HG02943 (cell line): ENCODE data around the gene ACER3.

Source experiments
- ATAC-seq: cut with Tn5 transposase; IDR thresholded peaks from one replicate; pipeline ENCODE4 v1.9.1; 2021; ENCODE audit warnings: mild to moderate bottlenecking, low read depth, moderate library complexity; ENCODE audit not compliant: unreplicated experiment

ACER3 gene

DNA sequence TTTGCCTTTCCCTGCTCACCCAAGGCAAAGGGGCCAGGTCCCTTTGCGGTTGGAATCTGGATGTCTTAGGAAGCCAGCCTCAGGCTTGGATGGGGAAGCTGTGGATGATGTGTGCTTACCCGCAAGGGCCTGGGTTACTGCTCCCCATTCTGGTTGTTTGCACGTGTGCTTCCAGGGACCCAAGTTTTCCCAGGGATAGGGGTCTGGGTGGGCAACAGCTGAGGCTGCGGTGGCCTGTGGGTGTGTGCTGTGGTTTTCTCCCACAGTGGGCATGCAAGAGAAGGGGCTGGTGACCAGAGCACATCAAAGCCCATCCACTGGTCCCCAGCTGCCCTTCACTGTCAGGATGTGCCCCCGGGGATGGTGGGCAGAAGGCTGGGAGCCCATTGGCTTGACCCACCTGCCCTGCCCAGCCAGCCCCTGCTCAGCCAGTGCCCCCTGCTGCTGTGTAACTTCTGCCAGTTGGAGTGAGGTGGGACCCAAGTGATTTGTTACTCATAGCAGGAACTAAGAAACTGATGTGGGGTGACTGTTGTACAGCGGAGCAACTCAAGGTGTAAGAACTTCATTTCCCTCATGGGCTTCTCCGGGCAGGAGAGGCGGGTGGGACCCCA, 209.4 kb downstream of the ACER3 start:
- ATAC-seq = no peak

DNA sequence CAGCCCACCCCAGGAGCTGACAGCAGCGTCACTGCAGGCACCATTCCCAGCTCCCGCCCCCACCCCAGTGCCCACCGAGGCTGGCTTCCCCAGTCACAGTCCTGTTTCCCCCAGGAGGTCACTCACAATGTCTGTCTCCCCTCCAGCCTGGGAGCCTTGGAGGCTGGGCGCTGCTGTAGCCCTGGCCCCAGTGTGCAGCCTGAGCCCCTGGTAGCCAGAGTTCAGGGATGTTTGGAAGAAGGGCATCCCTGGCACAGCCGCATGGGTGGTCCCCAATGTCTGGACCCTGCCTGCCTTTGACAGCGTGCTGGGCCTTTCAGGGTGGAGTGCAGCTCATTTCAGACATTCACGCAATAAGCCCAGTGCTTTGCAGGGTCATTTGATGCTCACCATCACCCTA, 210.4 kb downstream of the ACER3 start:
- ATAC-seq = no peak

DNA sequence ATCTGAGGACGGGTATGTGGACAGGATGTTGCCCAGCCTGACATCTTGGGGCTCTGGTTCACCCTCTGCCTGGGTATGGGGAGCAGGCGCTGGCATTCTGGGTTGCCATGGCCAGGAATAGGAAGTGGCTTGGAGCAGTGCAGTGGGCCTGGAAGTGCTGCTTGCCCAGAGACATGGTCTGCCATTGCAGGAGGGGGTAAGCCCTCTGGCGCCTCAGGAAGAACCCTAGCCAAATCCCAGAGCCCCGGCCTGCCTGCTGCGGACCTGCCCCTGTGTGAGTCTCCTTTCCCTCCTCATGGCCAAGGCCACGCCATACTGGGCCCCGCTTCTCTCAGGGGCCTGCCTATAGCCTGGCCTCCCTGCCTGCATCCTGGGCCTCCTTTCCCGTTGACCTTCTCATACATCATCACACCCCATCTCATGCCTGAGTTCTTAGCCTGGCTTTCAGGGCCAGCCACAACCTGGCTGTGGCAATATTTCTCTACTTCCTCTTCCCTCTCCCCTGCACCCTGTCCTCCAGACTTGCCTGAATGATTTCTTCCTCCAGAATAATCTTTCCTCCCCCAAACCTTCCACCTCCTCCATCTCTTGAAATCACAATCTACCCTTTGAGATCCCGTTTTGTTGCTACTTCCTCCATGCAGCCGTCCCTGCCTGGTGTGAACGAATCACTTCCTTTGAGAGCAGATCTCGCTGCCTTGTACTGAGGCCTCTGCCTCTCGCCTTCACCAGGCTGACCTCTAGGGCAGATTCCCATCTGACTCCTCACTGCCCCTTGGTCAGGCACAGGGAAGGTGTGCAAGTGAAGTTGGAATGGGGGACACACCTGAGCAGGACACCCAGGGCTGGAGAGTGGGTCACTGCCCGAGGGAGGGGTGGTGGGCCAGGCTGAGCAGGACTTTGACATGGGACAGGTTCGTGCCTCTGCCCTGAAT, 211.2 kb downstream of the ACER3 start:
- no peak for ATAC-seq

DNA sequence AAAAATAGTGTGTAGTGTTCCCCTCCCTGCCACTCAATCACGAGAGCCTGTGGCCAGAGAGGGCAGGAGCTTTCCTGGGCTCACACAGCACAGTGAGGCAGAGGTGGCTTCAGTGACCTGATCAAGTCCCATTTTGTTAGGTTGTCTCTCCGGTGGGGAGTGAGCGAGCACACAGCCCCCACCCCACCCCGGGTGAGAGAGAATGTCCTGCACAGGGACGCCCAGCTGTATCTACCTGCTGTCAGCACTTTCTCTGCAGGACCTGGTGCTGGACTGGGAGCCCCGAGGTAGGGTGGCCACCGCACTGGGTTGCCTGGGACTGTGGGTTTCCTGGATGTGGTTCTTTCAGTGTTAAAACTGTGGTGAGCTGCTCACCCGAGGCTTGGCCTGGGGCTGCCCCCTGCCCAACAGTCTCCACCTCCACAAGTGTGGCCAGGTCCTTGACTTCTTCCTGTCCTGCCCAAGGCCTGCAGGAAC, 212.2 kb downstream of the ACER3 start:
- ATAC-seq = no peak

DNA sequence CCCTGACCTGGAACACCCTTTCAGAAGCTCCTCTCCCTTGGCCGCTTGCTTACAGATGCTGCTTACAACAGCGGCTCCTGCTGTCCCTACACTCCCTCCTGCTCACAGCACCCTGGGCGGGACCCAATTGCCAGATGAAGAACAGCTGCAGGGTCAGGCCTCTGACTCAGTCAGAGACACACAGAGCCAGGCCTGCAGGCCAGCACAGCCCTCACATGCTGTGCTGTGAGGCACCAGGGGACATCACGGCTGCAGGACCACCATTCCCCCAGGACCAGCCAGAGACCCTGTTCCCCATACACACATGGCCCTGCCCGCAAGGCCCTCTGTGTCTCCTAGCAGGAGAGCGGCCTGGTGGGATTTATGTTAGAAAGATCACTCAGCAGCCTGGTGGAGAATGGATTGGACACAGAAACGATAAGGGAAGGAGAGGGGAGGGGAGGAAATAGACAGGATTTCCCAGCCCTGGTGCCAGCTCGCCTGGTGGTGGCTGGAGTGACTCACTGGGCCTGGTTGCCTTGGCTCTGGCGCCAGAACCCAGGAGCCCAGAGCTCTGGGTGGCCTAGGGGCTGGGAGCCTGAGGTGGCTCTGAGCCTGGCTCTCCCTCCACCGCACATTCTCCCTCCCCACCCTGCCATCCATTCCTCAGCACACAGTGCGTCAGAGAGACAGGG, 212.7 kb downstream of the ACER3 start:
- ATAC-seq = no peak

DNA sequence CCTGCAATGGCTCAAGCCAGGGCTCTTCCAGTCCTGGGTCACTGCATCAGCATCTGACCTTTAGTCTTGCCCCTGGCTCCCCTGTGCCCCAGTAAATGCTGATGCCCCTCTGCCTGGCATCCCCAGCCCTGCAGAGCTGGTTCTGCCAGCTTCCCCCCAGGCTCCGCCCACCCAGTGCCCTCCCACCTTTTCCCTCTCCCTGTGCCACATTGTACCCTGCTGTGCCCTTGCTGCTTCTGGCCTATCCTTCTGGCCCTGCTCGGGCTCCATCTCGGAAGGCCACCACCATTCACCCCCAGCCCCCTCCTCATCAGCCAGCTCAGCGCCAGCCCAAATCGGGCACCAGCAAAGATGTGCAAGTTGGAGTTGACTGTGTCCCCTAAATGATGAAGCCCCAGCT, 213.5 kb downstream of the ACER3 start:
- ATAC-seq = no peak

DNA sequence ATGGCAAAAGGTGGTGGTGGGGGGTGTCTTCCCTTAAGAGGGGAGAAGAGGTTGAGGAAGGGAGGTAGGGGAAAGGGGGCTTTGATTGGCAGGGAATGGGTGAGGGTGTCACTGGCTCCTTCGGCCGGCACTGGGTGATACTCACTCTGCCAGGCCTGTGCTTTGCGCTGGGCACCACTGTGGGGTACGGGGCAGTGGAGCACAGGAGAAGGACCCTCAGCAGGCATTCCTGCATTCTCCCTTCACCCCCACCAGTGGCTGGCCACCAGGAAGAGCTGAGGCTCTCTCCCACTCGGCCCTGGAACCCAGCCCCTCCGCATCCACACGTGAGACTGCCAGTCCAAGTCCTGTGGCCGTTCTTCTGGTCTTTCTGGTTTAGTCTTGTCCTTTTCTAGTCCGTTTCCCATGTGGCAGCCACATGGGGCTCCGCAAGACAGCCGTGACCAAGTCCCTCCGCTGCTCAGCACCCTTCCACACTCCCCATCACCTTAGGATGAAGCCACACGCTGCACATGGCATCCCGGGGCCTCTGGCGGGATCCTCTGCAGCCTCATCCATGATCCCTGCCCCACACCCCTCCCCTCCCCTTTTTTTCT, 214.0 kb downstream of the ACER3 start:
- ATAC-seq = no peak

DNA sequence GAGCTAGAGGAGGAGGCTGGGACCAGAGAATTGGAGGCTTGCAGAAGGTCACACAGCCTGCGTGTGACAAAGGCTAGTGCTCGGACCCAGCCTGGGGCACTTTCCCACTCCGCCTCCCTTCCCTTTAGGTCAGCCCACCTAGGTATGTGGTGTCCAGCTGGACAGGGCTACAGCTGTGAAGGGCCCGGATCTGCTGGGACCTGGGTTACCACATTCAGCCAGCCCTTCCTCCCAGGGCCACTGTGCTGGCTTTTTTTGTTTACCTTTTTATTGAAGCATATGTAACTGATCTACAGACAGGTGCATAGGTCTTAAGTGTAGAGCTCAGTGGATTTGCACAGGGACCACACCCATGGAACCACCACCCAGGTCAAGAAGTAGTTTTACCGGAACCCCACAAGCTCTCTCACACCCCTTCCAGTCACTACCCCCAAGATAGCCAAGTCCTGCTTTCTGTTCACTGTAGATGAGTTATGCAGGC, 214.7 kb downstream of the ACER3 start:
- ATAC-seq = no peak
